ENCODE measurements around the gene ACTR1B.
A peak's percentile ranks its signal among the peaks of the same experiment; 100 is the strongest.
"Not testable (repeated sequence)": the region's sequence is repeated elsewhere in the genome, so short reads cannot be mapped to it uniquely, and the experiment has no call there.

Gene ACTR1B

DNA sequence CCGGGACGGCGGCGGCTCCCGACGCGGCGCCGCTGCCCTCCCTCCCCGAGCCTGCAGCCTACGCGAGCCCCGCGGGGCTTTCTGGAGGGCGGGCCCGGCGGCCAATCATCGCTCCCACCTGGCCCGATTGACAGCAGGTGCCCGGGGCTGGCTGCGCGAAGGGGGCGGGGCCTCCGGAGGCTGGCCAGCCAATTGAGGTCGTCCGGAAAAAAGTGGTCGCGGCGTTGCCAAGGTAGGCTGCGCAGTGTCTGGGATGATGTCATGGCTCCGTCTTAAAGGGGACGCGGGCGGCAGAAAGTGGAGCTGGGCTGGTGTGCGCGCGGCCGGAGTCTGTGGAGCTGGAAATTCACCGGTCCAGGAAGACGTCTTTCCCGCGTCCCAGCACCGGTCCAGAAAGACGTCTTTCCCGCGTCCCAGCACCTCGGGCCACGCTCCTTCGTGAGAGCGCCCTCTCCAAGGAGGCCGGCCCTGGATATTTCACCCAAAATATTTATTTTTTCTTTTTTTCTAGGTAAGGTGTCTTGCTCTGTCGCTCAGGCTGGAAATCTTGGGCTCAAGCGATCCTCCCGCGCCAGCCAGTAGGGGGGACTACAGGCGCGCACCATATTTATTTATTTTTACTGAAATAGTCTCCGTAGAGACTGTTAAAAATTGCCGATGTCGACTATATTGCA is at the start of gene ACTR1B:
TSS of gene ACTR1B (minus strand) at position 83 of the 674 bp plus-strand sequence. CDS start 154 bp downstream, outside the sequence.
- DNase-seq (ENCODE audit: low read depth in 2 of 2): peak; percentile 92 to 95

DNA sequence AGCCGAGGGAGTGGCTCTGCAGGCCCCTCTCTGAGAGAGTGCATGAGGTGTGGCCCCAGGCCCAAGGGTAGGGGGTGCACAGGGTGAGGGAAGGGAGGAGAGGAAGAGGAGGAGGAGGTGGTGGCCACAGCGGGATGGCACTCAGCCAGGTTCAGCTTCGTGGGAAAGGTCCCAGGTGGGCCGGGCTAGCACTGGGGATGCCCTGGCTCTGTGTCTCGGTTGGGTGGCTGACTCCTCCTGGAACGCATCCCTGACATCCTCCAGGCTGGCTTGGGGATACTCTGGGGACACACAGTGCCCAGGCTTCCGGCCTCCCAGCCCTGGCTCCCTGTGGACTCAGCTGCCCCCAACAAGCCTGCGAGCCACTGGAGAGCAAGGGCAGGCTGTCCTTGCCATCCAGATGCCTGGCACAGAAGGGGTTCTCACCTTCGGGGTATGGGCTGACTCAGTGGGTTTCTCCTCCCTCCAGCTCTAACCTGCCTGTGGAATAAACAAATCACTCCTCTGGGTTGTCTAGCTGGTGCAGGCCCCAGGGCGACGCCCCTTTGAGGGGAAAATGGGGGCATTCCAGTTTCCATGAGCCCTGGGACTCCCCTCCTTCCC is 49.0 kb upstream of the ACTR1B start:
- peak in 1 of 2 donors; percentile 38 for DNase-seq (ENCODE audit: low read depth in 2 of 2)

DNA sequence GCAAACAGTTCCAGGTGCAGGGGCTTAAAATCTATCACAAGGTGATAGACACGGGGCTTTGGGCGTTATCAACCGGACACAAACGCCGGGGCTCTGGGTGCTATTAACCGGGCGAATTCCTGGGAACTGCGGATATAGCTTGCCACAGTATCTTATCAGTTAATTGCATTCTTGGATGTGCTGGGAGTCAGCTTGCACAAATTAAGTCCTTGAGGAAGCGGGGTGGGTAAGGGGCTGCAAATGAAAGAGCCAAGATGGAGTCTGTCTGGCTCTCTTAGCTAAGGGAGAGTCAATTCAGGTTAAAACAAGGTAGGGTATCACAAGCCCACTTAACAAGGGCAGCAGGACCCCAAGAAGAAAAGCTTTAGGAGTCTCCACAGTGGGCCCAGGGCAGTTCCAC is 48.3 kb upstream of the ACTR1B start:
- not testable (repeated sequence) for DNase-seq (ENCODE audit: low read depth in 2 of 2)

DNA sequence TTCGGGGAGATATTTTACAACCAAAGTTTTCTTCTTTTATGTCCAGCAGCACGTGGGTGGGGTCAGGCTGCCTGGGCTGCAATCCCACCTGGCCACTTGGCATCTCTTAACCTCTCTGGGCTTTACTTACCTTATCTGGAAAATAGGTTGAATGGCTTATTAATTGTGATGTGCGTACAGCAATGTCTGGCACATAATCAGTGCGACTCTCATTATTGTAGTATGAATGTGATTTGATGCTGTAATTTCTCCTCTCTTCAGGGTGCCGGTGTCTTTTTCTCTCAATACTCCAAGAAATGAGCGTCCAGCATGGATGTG is 47.5 kb upstream of the ACTR1B start:
- DNase-seq (ENCODE audit: low read depth in 2 of 2): no peak

DNA sequence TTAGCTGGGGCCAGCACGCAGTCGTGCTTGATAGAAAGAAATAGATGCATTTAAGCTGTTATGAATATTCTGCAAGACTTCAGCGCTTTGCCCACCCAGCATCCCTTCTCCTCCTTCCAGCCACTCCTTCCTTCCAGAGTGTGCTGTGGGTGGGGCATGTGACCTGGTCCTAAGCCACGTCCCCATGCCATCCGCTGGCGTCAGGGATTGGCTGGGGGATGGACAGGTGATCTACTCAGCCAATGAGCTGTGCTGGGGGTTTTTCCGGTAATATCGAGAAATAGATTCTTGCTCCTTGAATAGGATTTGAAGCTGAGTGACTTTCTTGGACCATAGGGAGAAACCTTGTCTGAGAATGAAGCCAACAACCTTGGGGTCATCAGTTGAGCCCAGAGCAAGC is 44.8 kb upstream of the ACTR1B start:
- no peak for DNase-seq (ENCODE audit: low read depth in 2 of 2)

DNA sequence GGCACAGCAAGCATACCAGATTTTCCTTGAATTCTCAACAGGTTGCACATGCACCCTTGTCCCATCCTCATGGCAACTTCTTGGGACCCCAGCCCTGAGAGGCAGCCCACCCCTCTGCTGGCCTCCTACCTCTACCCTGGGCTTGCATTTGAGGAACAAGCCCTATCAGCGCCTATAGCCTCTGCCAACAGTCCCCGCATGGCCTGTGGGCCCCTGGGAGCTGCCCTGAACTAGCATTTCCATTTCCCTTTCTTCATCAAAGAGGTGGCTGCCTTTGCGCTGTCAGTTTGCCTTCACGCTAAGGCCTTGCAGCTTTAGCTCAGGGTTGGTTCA is 44.2 kb upstream of the ACTR1B start:
- no peak for DNase-seq (ENCODE audit: low read depth in 2 of 2)

DNA sequence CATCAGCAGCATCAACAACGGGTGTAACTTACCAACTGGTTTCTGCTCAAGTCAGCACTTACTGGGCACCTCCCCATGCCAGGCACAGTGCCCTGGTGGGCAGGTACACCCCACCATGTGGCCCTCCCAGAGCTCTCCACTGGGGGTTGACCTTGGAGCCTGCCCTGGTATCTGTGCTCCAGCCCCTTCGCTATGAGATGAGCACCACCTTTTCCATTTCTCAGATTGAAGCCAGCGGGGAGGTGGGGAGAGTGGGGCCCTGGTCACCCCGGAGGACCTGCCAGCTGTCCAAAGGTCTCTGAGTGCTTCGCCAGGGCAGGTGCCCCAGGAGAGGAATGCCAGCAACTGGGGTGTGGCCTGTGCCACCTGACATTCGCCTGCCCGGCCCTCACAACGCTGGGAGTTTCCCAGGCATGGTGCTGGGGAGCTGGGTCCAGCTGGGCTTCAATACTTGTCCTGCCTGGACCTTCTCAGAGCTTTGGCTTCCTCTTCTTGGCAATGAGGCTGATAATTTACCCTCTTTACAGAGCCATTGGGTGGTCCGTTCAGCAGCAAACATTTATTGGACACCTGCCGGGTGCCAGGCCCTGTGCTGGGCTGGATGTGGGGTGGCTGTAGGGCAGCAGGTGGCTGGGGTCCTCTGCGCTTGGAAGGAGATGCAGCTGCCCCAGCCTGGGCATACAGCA is 43.7 kb upstream of the ACTR1B start:
- no peak for DNase-seq (ENCODE audit: low read depth in 2 of 2)

DNA sequence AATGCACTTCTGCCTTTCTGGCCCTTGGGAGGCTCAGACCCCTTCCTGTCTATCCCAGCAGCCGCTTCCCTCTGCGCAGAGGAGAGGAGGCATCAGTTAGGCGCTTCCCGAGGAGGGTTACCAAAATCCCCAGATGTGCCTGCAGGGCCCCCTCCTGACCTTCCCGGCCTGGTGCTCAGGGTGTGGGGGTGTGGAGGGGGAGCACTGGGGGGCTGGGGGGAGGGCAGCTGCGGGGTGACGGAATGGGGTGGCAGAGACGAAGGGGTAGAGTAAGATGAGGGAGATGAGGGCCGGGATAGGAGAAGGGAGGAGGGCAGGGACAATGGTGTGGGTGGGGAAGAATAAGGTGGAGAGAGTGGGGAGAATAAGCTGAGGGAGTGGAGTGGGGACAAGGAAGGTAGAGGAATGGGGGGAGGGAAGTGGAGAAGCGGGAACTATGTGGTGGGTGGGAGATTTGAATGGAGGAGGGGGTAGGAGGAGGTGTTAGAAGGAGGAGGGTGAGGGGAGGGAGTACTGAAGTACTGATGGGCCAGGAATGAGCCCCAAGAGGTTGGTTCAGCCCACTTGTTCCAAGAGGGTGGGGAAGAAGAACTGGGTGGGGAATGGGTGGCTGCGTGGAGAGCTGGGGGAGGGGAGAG is 43.0 kb upstream of the ACTR1B start:
- DNase-seq (ENCODE audit: low read depth in 2 of 2): no peak

DNA sequence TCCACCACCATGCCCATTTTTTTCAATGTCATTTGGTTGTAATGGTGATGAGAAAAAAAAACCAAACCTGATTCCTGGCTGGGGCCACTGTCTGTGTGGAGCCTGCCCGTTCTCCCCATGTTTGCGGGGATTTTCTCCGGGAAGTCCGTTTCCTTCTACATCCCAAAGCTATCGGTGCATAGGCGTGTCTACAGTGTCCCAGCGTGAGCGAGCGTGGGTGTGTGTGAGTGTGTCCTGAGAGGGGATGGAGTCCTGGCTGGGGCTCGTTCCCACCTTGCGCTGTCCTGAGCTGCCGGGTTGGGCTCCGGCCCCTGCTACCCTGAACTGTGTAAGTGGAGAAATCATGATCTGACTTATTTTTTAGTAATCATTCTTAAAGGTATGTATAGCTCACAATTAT is 42.3 kb upstream of the ACTR1B start:
- no peak for DNase-seq (ENCODE audit: low read depth in 2 of 2)

DNA sequence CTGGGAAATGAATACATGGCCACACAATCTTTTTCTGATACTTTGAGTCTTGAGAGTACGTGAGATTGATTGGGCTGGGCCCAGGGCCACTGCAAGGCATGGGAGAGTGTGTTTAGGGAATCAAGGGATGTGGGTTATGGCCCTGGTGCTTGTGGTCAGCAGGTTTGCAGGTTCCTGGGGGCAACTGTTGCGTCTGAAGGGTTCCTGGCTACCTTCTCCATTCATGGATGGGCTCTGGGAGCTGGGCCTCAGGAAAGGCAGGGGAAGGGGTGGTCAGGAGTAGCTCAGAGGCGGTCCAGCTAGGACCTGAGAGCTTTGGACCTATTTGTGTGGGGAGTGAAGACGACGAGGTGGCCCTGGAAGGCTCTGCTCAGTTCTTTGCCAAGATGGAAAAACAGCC is 41.1 kb upstream of the ACTR1B start:
- no peak for DNase-seq (ENCODE audit: low read depth in 2 of 2)

DNA sequence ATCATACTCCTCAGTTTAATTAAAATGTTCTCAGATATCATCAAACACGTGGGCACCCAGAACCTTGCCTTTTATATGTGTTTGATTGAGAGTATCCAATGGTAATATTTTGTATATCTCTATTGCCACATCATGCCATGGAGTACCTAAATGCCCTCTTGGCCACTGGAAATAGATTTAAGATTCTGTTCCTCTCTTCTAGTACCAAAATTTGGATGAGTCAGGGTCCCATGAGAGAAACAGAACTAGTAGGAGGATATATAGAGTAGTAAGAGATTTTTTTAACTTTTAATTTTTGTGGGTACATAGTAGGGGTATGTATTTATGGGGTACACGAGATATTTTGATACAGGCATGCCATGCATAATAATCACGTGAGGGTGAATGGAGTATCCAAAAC is 39.9 kb upstream of the ACTR1B start:
- DNase-seq (ENCODE audit: low read depth in 2 of 2): no peak

DNA sequence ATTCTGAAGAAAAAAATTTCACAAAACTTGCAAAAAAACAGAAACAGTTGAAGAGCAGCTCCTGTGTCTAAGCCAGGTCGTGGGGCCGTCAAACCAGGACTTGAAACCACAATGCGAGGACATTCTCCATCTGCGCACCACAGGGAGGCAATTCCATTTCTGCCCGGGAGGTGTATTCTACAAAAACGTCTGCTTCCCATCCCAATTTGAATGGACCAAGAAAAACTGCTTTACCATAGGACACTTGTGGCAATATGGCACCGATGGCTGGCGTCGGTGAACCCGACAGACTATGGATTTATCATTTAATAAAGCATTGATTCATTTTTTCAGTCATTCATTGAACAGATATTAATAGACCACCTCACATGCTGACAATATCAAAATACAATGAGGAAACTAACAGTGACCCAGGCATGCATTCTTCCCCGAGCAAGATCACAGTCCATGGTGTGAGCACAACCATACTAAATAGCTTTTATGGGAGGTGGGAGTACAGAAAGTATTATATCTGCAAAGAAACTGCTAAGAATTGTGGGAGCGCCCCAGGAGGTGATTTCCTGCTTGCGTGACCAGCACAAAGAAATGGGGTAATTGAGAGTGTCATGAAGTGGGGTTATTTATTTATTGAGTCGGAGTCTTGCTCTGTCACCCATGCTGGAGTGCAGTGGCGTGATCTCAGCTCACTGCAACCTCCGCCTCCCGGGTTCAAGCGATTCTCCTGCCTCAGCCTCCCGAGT is 39.1 kb upstream of the ACTR1B start:
- DNase-seq (ENCODE audit: low read depth in 2 of 2): no peak

DNA sequence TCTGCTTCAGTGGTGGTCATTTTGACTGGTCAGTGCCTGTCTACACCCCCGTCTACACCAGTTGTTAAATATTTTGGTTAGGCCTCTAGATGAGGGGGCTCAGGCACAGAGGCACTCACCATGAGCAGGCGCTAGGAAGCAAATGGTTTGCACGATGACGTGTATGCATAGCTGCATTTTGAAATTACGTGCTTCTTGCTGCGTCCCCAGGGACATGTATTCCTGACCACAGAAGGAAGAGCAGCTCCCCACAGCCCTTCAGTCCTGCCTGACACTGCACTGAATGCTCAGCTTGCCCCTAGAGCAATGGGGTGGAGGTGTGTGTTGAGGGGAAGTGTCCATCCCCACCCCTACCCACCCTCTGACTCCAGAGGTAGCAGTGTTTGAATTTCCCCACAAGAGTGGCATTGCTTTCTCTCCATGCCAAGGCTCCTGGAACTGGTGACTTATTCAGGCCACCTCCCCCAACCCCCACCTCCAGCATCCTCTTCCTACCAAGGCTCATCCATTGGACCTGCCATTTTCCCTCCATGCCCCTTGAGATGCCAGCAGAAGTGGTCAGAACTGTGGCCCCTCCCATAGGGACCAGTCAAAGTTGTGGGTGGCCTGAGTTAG is 38.1 kb upstream of the ACTR1B start:
- no peak for DNase-seq (ENCODE audit: low read depth in 2 of 2)

DNA sequence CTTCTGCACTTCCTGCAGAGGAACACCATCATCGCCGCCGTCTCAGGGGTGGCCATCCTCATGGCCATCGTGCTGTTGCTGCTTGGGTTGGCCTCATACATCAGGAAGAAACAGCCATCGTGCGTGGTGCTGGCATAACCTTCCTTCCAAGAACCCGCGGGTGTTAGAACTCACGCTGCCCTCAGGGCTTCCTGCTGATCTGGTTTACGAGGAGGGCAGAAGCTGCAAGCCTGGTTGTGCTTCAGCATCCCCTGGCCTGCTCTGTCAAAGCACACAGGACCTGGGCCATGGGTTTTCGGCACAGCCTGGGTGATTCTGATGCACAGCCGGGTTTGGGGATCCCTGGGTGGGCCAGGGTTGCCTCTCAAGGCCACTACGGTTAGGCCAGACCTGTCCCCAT is 37.3 kb upstream of the ACTR1B start:
- no peak for DNase-seq (ENCODE audit: low read depth in 2 of 2)

DNA sequence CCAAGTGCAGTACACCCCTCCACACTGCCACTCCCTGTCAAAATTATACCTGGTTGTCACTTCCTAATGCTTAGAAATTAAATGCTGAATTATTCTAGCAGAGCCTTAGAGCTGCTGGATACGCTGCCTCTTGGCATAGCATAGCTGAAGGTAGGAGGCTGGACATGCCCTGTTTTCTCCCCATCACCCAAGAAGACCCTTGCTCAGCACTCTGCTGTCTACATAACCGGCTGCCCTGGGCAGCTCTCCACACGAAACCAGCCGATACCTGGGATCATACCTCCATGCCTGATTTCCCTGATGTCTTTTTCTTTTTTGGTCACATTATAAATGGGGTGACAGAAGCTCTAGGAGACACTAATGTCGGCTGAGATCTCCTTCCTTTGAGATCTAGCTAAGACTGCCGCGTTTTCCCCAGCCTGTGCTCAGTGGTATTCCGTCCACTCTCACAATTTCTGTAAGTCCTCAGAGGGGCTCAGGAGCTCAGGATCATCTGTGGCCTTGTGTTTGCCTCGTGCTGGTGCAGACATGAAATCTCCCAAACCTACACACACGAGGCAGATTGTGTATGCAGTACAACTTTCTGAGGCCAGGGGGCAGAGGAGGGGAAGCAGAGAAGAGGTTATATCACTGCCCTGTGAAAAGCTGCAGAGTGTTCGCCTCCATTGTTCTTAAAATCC is 36.1 kb upstream of the ACTR1B start:
- no peak for DNase-seq (ENCODE audit: low read depth in 2 of 2)

DNA sequence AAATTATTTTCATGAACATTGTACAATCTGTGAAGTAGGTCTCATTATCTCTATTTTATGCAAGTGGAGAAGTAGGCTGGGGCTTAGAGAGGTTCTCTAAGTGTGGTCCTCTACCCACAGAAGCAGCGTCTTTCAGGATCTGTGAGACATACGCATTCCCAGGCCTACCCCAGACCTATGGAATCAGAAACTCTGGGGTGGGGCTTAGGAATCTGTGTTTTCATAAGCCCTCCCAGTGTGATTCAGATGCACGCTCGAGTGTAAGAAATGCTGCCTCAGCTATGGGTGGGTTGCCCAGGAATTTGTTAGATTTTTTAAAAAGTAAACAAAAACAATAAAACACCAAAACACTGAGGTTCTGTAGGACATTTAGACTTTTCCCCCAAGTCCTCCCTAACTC is 34.7 kb upstream of the ACTR1B start:
- DNase-seq (ENCODE audit: low read depth in 2 of 2): no peak

DNA sequence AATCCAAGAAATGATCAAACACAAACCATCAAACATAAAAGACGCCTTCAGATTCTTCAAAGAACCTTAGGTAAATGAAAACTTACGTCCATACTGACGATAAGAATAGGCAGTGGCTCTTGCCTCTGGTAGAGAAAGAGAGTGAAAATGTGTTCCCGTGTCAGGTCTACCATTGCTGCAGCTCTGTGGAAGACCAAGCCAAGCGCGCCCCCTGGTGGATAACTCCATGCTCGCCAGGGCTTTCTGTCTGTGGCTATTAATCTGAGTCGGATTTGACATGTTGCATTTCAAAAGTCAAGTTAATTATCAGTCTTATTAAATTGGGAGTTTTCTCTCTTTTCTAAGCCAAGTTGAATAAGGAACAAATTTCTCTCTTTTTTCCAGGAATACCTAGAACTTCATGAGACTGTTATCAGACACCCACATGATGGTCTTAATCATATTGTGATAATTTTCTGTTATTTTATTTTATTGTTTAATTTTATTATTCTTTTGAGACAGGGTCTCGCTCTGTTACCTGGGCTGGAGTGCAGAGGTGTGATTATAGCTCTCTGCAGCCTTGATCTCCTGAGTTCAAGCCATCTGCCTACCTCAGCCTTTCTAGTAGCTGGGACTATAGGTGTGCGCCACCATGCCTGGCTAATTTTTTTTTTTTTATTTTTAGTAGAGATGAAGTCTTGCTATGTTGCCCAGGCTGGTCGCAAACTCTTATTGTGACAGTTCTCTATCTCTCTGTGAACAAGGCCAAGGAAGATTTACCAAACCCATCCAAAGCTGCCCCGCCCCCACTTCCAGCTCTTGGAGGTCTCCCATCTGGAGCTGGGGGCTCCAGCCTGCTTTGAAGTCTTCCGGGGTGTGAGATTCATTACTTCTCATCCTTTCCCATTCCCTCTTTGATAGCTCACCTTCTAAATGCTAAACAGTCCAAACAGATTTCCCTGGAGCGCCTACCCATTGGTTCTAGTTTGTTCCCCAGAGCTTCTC is 33.7 kb upstream of the ACTR1B start:
- DNase-seq (ENCODE audit: low read depth in 2 of 2): peak; percentile 88 to 97

DNA sequence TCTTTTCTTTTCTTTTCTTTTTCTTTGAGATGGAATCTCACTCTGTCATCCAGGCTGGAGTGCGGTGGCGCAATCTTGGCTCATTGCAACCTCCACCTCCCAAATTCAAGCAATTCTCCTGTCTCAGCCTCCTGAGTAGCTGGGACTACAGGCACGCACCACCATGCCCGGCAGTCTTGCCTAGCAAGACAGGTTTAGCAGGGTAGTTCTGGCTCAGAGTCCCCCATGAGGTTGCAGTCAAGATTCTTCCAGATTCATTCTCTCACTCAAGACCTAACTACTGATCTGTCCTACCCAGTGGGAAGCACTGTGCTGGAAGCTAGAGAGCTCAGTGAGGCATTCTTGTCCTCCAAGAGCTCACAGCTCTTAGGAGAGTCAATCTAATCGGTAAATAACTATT is 31.9 kb upstream of the ACTR1B start:
- DNase-seq (ENCODE audit: low read depth in 2 of 2): no peak

DNA sequence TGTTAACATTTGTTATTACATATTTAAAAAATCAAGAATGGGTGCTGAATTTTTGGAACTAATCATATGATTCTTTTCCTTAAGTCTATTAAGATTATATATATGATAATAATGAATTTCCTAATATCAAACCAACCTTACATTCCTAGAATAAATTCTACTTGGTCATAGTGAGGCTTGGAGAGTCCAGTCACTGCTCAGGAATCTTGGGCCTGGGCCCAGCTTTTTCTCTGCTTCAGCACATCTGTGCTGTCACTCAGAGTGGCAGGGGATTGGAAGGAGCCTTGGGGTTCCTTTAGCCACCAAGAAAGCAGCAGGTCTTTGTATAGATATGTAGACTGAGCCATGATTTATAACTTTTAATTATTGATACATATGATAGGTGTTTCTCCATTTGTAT is 29.6 kb upstream of the ACTR1B start:
- no peak for DNase-seq (ENCODE audit: low read depth in 2 of 2)

DNA sequence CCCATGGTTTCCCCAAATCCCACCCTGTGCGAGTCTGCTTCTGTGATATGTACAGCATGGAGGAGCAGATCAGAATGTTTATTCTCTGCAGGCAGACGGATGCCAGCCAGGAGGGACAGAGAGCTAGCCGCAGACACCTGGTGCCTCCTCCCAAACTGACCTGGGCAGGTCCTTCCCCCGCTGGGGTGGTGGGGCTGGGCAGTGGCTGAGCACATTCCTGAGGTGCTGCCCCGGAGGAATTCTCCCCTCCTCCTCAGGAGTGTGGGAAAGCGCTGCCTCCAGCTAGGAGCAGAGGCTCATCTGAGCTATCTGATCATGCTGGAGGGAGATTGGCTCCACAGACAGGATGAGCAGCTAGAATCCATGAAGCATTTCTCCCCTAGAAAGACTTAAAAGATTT is 27.3 kb upstream of the ACTR1B start:
- no peak for DNase-seq (ENCODE audit: low read depth in 2 of 2)
